HG03565 (cell line): ENCODE results near the gene TTN.

Experiments
- ATAC-seq: cut with Tn5 transposase; IDR thresholded peaks from one replicate; pipeline ENCODE4 v1.9.1; 2021; ENCODE audit warnings: mild to moderate bottlenecking, moderate library complexity; ENCODE audit not compliant: unreplicated experiment

Gene TTN

DNA sequence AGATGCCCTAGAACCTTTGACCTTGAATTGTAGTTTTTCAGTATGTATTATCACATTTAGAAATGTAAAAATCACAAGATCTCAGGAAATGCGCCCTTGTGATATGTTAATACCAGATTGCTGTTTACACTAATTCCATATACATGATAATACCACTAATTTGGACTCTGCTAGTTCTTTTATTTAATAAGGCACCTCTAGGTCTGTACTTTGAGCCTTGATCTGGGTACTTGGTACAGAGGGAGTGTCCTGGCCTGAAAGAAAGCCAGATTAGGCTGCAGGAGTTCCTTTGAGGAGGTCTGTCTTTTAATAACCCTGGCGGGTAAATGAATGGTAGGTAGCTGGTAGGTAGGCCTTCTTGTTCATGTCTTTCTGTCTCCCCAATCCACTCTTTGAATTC is 300.7 kb downstream of the TTN start:
- ATAC-seq, result no peak

DNA sequence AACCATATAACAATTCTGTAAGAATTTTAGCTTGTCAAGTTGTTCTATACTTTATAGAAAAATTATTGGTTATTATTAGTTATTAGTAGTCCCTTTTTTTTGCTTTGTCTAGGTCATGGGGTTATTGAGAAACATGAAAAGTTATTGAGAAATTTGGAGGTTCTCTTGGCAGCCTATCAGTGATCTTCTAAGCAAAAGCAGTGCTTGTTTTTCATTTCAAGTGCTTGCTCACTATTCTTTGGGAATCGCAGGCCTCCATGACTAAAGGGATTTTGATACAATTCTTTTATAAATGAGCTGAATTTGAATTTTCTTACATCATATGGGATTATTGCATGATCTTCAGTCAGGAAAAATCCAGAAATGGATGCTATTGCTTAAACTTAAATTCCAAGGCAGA is 301.1 kb downstream of the TTN start:
- ATAC-seq, result no peak

DNA sequence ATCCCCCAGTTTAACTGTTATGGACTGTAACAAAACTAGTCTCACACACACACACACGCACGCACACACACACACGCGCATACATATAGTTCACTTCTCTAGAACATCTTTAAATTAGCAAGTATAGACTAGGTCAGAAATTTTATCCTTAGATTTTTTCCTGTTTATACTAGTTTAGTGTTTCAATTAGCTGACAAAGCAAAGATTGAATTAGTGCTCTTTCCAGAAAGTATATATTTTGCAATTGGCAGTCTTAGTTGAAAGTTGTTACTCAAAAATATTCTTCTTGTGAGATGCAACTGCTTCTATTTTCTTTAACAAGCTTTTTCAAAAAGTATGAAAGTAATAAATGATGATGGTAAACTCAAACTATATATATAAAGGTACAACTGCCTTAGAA is 304.5 kb downstream of the TTN start:
- no peak for ATAC-seq

DNA sequence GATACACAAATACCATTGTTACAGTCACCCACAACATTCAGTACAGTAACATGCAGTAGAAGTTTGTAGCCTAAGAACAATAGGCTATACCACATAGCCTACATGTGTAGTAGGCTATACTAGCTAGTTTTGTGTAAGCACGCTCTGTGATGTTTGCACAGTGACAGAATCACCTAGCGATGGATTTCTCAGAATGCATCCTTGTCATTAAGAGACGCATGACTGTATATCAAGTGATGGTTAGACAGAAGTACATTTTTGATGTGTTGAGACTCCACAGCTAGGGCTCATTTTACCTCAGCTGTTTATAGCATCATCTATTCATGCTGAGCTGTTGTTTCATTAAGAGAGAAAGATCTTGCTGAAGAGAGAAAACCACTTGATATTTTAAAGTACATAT is 307.6 kb downstream of the TTN start:
- ATAC-seq, result no peak

DNA sequence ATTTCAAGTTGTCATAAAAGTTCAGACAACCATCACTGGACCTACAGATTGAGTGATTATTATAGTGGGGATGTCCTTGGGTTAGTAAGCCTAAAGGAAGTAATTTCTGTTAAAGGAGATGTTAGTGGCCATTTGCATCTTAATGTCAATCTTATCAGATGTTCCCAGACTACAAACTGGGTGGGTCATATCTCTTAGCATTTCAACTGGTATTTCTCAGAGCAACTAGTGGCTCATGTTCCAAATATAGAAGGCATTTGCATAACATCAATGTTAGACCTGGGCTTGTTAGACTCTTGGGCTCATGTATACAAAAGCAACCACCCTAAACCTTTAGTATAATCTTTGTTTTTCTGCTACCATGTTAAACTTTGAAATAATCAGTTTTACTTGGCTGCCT is 309.1 kb downstream of the TTN start:
- peak; percentile 45 for ATAC-seq

DNA sequence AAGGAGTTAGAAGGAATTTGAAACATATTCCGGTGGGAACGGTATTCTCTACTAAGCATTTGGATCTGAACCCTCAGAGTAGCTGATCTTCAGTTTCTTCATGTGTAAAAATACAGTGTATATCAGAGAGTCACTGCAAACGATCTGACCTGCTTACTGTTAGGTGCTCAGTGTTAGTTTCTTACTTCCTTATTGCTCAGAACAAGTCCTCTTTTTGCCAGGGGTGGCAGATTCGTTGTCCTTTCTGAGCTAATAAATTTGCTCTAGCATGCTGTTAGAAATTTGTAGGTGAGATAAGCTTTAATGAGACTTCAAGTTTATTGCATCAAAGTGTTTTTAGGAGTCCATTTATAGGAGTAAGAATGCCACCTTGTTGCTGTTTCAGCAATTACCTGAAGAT is 311.2 kb downstream of the TTN start:
- ATAC-seq, result no peak

DNA sequence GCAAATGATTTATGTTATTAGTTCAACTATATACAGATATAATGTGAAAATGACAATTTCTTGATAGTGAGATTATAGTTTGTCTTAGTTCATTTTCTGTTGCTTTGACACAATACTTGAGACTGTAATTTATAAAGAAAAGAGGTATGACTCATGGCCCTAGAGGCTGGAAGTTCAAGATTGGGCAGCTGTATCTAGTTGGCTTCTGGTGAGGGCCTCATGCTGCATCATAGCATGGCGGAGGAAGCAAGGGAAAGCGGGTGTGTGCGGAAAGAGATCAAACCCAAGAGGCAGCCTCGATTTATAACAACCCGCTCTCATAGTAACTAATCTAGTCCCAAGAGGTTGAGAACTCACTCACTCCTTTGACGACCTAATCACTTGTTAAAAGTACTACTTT is 315.6 kb downstream of the TTN start:
- ATAC-seq, result no peak

DNA sequence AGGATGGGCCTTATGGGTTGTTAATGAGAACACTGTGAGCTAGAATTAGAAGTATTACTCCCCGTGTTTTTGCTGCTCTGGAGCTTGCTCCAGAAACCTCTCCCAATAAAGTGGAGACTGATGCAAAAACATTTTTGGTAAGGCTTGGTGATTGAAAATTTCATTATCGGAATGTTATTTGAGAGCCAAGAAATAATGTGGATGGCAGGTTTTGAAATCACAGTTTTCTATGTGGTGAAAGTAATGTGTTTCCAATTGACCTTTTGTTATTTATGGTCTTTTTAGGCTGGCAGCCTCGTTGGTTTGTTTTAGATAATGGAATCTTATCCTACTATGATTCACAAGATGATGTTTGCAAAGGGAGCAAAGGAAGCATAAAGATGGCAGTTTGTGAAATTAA is 321.9 kb downstream of the TTN start:
- no peak for ATAC-seq

DNA sequence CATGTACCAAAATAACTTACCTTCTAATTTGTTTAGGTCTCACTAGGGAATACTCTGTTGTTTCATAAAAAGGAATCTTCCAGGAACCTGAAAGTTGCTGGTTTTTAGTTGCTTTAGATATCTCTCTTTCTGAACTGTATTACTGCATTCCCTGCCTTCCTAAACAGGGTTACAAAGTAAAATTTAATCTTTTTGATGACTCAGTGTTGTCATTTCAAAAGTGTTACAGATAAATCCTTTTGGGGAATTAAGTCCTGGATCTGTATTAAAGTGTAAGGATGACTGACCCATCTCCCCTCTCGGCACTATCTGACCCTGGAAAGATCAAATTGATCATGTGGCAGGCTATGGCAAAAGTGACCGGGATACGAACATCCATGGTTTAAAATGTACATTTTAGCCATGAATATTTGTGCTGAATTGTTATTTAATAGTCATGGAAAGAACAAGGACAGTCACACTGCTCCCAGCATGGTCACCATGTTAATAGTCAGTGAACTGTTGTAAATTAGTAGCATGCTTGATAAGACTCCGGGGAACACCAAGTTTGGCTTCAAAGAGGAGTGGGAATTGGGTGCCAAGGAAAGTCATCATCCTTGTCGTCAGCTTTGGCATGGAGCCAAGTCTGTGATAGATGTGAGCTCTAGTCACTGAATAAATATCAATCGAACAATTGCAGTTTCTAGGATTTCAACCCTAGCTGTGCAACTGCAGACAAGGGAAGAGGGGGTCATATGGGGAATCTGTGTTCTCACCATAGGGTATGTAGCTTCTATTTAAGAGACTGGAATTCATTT is 322.8 kb downstream of the TTN start:
- ATAC-seq, result no peak

DNA sequence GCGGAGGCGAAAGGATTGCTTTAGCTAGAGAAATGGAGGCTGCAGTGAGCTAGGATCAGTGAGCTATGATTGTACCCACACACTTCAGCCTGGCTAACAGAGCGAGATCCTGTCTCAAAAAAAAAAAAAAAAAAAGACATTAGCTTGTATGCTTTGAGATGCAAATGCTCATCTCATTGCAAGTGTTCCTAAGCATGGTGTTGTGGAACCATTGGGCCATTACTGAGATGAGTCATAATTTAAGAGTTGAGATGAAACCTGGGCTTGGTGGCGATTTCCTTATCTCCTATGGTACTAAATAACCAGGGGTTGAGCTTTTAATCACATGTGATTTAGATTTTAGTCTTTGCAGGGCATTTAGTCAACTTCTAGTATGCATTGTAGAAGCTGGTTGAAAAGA is 324.8 kb downstream of the TTN start:
- ATAC-seq, result peak; percentile 30

DNA sequence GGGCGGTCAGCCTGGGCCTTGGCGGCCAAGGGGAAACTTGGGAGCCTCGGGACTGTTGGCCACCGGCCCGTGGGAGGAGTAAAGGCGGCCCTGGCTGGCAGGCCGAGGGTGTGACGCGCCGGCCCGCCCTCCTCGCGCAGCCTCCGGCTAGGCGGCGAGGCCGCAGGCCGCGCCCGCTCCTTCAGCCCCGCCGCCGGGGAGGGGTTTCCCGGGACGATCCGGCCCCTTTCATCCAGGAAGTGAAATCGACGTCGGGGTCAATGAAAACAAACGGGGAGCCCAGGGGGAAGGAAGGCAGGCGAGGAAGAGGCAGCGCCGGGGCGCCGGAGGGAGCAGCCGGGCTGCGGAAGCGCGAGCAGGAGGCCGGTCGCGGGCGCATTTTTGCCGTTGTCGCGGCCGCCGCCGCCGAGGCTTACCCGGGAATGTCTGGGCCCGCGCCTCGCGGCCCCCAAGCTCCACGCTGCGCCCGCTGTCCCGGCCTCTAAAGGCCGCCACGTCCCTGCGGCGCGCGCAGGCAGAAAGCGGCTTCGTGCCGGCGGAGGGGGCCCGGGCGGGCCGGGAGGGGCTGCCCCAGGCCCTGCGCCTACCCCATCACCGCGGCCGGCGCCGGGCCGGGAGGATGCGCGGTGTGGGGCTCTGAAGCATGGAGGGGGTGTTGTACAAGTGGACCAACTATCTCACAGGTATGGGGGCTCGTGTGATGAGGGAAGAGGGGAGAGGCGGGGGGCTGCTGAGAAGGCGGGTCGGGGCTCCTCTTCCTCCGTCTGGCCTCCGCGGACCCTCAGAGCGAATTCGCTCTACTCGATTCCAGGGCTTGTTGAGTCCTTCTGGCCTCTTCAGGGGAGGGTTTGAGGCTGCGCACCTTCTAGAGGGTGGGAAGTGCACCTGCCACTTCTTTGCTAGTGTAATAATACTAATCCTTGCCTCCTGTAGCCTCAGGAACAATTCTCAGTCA is 326.7 kb downstream of the TTN start, which contains the start of gene PLEKHA3:
PLEKHA3 (plus strand) TSS at position 231 of the 955 bp plus-strand sequence; CDS start at position 644, 413 bp downstream.
- ATAC-seq, result peak; percentile 43

DNA sequence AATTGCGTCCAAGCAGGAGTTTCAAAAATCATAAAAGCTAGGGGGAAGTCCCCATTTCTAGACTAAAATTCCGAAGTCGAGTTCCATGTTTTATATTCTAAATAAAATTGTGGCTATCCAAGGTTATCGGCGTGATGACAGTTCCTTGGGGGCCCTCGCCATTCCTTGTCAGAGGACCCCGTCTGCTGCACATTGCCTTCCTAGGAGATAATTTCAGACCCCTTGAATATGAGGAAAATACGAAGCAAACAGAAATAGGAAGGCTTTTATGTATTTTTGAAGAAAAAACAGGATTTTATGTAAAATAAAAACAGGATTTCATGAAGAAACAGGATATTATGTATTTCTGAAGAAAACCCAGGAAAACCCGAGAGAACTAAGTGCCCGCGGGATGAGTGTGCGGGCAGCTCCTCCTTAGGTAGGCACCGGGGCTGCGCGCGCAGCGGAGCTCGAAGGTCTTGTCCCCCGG is 327.4 kb downstream of the TTN start:
- ATAC-seq, result no peak

DNA sequence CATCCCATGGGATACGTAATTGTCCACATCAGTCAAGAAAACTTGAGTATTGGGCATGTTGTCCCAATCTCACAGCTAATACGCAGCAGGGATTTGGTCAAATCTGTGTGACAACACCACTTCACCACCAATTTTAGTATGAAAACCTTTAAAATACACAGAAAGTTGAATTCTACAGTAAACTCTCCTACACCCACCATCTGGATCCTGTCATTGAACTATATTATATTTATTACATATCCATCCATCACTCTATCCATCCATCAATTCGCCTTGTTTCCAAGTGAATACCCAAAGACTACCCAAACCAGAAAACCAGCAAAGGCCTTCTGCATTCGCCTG is 328.0 kb downstream of the TTN start:
- no peak for ATAC-seq

DNA sequence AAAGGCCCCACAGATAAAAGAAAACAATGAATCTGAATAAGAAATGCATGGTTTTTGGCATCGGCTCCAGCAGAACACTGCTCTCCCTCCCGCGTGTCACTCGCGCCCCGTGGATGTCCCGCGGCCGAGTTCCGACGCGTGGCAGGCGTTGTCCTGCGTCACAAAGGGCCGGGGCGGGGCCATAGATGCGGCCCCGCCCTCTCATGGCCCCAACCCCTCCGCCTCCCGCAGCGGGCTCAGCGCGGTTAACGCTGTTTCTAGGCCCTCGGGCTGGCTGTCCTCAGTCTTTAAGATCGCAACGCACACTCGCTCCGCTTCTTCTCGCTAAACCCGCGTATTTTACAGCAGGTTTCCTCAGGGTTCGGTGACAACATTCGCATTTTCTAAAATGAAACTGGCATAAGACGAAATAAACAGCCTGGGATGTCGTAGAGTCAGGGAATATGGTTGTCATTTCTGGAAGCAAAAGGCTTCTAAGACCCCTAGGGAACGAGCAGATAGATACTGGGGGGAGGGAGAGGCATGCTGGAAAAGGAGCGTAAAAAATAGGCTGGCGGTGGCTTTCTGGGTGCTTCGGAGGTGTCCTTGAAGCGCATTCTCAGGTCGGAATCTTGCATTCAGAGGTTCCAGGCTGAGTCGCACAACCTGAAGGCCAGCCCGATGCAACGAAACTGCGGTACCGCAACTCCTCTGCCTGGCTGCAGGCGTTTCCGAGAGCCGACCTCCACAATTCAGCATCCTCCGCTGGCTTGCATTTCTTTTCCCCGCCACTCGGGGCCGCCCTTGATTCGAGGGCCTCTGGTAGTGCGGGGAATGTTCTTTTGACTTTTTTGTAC is 328.6 kb downstream of the TTN start, which contains the start of gene FKBP7:
FKBP7 (minus strand) TSS at position 162 of the 836 bp plus-strand sequence; CDS start at position 61, 101 bp downstream.
- ATAC-seq, result peak; percentile 32

DNA sequence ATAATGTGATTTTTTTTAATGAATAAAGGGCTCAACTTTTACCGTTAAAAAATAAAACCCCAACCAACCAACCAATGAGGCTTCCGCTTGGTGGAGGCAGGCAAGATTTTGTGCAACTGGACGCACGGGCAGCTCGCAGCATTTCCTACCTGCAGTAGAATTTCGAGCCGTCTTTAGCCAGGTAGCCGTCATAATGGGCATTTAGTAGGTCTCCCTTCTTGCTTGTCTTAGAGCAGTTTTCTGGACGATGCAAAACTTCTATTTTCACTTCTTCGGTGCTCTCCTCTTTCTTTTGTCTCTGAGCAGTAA is 329.1 kb downstream of the TTN start:
- ATAC-seq, result no peak

DNA sequence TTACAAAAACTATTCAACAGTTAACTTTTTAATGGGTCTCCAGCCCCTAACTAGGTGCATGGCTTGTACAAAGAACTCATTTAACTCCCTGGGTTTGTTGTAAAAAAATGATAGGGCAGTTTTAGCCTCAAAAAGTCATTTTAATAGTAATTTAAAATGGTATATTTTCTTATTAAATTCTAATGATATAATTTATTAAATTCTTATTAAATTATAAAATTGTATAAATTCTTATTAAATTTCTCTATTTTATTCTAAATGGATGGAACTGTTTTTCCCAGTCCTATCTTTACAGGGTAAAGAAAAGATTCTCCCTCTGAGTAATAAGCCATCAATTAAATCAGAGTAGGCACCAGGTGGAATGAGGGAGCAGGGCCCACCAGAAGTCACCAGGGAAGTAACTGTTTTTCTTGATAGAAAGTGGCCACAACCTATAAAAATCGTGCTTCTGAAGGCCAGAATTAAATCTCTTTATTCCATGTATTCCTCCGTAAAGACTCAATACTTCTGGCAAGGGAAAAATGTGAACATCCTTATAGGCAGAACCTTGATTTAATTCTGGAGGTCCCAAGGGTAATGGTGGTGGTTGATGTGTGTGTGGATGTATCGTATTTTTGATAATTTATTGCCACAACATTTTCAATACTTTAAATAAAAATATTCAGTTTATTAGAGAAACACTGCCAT is 329.6 kb downstream of the TTN start:
- no peak for ATAC-seq

DNA sequence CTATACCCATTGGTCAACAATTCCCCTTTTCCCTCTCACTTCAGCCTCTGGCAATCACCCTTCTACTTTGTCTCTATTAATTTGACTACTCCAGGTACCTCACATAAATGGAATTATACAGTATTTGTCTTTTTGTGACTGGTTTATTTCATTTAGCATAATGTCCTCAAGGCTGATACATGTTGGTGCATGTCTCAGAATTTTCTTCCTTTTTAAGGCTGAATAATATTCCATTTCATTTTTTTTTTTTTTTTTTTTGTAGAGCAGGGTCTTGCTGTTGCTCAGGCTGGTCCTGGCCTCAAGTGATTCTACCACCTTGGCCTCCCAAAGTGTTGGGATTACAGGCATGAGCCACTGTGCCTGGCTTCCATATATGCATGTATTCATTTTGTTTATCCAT is 330.7 kb downstream of the TTN start:
- no peak for ATAC-seq
